ENCODE results near the gene GSDMA.

DNA sequence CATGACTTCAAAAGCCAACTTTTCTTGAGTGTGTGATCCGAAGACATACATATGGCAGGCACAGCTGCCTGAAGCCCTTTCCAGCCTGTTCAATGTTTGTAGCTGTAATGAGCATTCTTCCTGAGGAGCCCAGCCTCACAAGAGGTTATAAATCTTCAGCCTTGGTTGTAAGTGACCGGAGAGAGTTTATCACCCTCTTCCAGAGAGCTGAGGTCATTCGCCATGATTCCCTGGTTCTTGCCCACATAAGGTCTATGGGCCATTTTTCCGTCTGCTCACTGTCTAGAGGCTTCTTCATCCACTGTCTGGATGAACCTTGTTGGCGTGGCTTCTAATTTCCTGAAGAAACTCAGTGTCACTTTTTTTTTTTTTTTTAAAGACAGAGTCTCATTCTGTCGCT lies 42.7 kb downstream of the GSDMA start:
- TF ChIP-seq, protein P1, sequence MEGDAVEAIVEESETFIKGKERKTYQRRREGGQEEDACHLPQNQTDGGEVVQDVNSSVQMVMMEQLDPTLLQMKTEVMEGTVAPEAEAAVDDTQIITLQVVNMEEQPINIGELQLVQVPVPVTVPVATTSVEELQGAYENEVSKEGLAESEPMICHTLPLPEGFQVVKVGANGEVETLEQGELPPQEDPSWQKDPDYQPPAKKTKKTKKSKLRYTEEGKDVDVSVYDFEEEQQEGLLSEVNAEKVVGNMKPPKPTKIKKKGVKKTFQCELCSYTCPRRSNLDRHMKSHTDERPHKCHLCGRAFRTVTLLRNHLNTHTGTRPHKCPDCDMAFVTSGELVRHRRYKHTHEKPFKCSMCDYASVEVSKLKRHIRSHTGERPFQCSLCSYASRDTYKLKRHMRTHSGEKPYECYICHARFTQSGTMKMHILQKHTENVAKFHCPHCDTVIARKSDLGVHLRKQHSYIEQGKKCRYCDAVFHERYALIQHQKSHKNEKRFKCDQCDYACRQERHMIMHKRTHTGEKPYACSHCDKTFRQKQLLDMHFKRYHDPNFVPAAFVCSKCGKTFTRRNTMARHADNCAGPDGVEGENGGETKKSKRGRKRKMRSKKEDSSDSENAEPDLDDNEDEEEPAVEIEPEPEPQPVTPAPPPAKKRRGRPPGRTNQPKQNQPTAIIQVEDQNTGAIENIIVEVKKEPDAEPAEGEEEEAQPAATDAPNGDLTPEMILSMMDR (IDR thresholded peaks at IDR 0.05 in 2 of 3, conservative IDR thresholded peaks at IDR 0.05 in 1 of 3; ENCODE audit: control insufficient read depth in 2 of 3, extremely low read depth in 1 of 3, insufficient read depth in 1 of 3, low read depth in 3 of 3, low read length in 3 of 3), result no peak
- no peak for TF ChIP-seq TCF7 (IDR thresholded peaks at IDR 0.05; ENCODE audit: borderline replicate concordance)
- TF ChIP-seq, protein P2, sequence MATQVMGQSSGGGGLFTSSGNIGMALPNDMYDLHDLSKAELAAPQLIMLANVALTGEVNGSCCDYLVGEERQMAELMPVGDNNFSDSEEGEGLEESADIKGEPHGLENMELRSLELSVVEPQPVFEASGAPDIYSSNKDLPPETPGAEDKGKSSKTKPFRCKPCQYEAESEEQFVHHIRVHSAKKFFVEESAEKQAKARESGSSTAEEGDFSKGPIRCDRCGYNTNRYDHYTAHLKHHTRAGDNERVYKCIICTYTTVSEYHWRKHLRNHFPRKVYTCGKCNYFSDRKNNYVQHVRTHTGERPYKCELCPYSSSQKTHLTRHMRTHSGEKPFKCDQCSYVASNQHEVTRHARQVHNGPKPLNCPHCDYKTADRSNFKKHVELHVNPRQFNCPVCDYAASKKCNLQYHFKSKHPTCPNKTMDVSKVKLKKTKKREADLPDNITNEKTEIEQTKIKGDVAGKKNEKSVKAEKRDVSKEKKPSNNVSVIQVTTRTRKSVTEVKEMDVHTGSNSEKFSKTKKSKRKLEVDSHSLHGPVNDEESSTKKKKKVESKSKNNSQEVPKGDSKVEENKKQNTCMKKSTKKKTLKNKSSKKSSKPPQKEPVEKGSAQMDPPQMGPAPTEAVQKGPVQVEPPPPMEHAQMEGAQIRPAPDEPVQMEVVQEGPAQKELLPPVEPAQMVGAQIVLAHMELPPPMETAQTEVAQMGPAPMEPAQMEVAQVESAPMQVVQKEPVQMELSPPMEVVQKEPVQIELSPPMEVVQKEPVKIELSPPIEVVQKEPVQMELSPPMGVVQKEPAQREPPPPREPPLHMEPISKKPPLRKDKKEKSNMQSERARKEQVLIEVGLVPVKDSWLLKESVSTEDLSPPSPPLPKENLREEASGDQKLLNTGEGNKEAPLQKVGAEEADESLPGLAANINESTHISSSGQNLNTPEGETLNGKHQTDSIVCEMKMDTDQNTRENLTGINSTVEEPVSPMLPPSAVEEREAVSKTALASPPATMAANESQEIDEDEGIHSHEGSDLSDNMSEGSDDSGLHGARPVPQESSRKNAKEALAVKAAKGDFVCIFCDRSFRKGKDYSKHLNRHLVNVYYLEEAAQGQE (IDR thresholded peaks at IDR 0.05; ENCODE audit: low read depth, low read length), result no peak
- no peak for TF ChIP-seq RCOR1 (conservative IDR thresholded peaks at IDR 0.05; ENCODE audit: low read depth, low read length)
- no peak for TF ChIP-seq EZH2 (IDR thresholded peaks at IDR 0.05; ENCODE audit: borderline replicate concordance, control insufficient read depth, low read depth, low read length)
- TF ChIP-seq SIN3A (IDR thresholded peaks at IDR 0.05; ENCODE audit: low read depth, low read length), result no peak
- TF ChIP-seq CHD2 (IDR thresholded peaks at IDR 0.05; ENCODE audit: borderline replicate concordance, low read depth, low read length), result no peak
- no peak for TF ChIP-seq HDGF (IDR thresholded peaks at IDR 0.05)
- no peak for TF ChIP-seq SUPT20H (IDR thresholded peaks at IDR 0.05; ENCODE audit: borderline replicate concordance, control insufficient read depth, low read depth, low read length)
- TF ChIP-seq POLR2AphosphoS5 (IDR thresholded peaks at IDR 0.05; ENCODE audit: low read length), result no peak
- no peak for TF ChIP-seq MXI1 (IDR thresholded peaks at IDR 0.05; ENCODE audit: low read depth, low read length)

All from GM12878 (cell line).